ENCODE results near the gene NEAT1.
A peak's percentile ranks its signal among the peaks of the same experiment; 100 is the strongest.

The NEAT1 gene

DNA sequence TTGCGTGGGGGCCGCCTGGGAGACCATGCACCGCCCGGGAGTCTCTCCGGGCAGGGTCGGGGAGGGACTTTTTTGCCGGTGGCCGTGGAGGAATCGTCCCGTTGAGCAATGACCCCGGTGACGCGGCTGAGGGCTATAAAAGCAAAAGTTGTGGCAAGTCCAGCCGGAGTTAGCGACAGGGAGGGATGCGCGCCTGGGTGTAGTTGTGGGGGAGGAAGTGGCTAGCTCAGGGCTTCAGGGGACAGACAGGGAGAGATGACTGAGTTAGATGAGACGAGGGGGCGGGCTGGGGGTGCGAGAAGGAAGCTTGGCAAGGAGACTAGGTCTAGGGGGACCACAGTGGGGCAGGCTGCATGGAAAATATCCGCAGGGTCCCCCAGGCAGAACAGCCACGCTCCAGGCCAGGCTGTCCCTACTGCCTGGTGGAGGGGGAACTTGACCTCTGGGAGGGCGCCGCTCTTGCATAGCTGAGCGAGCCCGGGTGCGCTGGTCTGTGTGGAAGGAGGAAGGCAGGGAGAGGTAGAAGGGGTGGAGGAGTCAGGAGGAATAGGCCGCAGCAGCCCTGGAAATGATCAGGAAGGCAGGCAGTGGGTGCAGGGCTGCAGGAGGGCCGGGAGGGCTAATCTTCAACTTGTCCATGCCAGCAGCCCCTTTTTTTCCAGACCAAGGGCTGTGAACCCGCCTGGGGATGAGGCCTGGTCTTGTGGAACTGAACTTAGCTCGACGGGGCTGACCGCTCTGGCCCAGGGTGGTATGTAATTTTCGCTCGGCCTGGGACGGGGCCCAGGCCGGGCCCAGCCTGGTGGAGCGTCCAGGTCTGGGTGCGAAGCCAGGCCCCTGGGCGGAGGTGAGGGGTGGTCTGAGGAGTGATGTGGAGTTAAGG lies at the start of gene NEAT1:
Gene NEAT1 (plus strand): TSS at position 166 of the 883 bp plus-strand sequence.
- peak; percentile 93 for DNase-seq (ENCODE audit: low spot score)

DNA sequence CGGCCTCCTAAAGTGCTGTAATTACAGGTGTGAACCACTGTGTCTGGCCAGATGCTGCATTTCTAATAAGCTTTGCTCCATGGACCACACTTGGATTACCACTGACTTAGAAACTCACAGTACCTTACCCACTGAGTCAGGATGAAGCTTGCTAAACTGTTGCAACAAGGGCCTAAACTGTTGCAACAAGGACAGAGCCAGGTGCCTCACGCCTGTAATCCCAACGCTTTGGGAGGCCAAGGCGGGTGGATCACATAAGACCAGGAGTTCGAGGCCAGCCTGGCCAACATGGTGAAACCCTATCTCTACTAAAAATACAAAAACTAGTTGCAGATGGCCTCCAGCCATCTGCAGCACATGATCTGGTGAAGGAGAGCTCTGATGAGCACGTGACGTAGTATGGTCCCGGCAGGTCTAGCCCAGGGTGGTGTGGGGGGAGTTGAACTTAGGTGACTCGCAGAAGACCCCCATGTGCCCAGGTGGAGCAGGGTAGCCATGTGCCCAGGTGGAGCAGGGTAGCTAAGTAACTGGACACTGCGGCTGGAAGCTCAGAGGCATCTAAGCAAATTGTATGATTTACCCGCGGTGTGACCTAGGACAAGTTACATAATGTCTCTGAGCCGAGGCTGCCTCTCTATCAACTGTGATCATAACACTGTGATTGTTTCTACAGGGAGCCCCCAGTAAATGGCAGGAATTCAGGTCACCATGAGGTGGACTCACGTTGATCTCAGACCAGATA lies 48.6 kb upstream of the NEAT1 start:
- no peak for DNase-seq (ENCODE audit: low spot score)

DNA sequence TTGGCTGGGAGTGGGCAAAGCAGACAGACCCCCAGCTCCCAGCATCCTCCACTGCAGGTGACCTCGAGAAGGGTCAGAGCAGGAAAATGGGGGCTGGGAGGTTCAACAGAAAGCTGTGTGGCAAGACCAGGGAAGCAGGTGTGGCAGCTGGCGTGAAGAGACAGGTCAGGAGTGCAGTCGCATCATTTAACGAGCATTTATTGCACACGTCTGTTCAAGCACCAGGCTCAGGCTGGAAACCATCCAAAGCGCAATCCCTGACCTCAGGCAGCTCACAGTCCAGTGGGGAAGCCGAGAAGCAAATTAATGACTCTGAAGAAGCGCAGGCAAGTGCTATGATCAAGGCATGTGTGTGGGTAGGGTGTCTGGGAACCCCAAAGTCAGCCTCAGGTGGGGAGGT lies 47.6 kb upstream of the NEAT1 start:
- no peak for DNase-seq (ENCODE audit: low spot score)

DNA sequence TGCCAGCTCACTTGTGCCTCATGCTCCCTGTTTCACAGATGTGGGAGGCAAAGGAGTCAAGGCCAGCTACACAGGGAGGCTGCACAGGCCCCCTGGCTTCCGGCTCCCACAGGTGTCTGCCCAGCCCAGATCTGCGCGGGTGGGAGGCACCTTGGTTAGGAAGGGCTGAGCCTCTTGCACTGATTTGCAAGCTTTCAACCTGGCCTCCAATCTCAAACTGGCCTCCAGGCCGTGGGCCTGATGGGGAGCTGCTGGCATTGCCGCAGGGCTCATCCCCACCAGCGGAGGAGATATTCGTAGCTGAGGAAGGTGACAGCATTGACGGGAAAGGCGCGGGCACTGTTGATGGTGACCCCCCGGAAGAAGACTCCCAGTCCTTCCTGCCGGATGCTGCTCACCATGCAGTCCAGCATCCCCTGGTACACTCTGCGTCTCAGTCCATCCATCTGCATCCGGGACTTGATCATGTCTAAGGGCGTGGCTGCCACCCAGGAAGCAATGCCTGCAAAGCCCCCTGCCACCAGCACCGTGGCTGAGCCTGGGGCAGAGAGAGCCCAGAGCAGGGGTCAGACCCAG lies 46.4 kb upstream of the NEAT1 start:
- DNase-seq (ENCODE audit: low spot score) = no peak

DNA sequence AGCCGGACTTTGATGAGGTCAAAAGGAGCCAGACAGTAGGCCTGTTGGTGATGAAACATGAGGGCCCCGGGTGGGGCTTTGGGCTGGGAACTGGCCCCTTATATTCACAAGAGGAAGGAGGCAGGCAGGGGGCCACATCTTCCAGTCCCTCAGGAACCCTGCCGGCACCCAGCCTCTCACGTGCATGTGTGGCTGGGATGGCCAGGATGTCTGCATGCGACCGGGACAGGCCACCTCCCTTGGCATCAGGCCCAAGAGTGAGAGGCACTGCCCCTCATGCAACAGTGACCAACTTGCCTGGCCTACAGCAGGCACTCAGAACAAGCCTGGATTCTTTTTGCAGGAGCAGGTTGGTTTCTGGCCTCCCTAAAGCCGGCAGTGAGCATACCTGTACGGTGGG lies 45.6 kb upstream of the NEAT1 start:
- DNase-seq (ENCODE audit: low spot score) = no peak

DNA sequence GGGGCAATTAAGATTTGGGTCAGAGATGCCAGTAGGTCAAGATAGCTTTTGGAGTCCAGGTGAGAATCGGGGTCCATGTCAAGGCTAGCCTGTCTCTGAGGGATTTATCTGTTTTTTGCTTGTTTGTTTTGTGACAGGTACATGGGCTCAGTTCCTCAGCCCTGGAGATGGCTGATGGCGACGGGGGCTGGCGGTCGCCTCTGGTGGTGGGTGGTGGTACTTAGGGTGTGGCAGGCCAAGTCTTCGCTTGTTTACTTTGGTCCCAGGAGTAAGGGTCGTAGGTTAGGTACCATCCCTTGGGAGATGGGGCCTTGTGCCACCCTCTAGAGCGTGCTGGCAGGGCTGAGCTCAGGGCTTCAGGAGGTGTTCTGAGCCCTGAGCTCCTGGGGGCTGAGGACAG lies 44.8 kb upstream of the NEAT1 start:
- DNase-seq (ENCODE audit: low spot score) = no peak

DNA sequence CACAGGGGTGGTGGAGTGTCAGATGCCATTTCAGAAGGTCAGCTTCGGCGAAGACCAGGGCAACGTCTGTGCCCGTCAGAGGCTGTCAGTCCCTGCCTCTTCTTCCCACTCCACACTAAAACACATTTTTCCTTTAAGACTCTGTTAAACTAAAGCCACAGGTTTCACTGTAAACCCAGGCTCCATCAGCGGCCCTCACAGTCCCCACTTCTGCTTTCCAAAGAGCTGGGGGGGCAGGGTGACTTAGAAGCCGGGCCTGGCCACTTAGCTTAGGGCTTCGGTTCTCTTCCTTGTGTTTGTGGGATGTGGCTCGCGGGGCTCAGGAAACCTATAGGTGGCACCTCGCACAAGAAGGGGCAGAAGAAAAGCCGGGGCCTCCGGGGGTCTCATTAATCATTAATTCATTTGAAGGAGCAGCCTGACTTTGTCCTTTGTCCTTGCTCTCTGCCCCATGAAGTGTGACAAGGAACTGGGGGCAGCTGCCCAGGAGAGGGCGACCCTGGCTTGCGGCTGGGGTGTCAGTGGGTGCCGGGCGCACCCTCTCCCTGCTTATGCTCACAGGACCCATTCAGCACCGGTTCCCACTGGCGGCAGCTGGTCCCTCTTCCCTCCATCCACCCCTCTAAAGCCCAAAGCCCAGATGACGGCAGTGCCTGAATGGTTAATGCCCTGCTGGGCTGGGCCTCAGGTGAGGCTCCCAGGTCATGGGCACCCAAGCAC lies 44.2 kb upstream of the NEAT1 start:
- DNase-seq (ENCODE audit: low spot score) = no peak

DNA sequence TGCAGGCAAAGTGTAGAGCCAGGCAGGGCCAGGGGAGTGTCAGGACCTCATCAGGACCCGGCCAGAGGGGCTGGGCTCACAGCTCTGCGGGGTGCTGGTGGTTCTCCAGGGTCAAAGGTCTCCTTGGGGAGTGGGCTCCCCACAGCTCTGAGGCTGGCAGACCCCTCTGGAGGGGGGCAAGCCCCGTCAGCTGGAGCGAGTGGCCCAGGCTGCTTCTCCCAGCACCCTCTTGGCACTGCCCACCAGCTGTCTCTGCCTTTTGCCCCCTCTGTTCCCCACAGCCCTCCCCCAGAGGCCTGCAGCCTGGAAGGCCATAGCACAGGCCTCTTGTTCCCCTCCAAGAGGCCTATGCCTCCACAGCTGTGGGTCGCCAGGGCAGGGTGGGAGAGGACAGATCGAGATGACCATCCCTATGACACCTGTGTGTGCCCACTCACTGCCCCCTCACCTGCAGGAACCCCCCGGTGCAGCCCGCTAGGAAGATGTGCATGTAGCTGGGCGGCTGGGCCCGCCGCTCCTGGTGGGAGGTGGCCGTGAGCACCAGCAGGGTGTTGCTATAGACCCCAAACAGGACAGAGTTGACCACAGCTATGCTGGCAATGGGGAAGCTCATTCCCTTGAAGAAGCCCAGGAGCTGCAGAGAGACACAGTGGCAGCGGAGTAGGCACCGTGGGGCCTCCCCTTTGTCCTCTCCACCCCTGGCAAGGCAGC lies 43.5 kb upstream of the NEAT1 start:
- no peak for DNase-seq (ENCODE audit: low spot score)

DNA sequence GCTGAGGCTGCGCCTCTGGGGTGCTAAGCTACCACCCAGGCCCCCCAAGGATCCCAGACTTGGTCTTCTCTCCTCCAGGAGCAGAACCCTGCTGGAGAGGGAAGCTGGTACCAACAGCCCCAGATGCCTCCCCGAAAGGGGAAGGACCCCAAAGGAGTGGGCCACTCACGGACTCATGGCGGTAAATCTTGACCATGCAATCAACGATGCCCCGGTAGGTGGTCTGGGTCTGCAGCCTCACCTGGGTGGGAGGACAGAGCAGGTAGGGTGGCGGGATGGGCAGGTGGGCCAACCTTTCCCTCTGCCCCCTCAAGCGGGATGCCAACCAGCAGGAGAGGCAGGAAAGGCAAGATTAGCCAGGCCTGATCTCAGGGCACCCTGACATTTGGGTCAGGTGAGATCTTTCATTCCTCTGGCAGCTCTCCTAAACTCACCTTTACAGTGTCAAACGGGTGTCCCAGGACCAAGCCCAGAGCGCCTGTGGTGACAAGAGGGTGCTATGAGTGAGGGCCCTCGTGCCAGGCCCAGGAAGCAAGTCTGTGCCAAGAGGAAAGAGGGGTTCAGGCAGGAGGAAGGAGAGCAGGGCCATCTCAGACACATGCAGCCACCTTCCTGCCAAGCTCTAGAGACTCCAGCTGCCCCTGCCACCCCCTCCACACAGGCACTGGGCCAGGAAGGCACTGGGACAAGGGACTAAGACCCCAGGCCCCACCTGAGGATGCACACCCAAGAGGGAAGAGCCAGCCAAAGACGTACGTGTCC lies 42.7 kb upstream of the NEAT1 start:
- no peak for DNase-seq (ENCODE audit: low spot score)

DNA sequence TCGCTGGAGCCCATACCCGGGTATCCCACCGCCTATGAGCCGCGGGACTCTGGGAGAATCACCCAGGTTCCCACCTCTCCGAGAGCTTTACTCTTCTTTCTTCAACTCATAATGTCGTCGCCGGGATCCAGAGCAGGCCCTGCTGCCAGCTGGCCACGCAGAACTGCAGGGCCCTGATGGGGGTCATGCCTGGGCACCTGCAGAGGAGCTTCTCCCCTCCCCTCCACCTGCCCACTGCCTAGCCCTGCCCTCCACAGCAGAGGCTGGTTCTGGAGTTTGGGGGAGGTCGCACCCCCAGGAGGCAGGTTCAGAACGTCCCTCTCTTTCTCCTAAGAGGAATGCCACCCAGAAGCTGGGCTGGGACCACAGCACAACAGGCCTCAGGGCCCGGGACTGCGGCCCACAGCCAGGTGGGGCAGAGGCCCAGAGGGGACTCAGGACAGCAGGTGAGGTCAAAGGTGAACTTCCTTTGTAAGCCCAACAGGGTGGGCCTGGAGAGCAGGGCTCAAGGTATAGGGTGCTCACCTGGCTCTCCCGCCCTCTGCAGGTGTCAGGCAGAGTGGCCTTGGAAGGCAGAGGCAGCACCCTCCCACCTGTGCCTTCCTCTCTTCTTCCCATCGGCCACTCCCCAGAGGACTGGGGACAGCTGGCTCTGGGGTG lies 42.0 kb upstream of the NEAT1 start:
- no peak for DNase-seq (ENCODE audit: low spot score)

DNA sequence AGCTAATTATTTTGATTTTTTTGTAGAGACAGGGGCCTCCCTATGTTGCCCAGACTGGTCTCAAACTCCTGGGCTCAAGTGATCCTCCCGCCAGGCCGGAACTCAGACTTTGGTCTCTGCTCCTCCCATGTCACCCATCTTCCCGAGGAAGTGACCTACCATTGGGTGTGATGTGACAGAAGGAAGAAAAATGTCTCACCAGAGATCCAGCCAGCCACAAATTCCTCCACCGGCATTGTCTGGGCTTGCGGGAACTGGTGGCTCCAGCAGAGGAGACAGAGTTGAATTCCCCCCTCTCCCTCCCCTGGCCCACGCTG lies 40.9 kb upstream of the NEAT1 start:
- no peak for DNase-seq (ENCODE audit: low spot score)

DNA sequence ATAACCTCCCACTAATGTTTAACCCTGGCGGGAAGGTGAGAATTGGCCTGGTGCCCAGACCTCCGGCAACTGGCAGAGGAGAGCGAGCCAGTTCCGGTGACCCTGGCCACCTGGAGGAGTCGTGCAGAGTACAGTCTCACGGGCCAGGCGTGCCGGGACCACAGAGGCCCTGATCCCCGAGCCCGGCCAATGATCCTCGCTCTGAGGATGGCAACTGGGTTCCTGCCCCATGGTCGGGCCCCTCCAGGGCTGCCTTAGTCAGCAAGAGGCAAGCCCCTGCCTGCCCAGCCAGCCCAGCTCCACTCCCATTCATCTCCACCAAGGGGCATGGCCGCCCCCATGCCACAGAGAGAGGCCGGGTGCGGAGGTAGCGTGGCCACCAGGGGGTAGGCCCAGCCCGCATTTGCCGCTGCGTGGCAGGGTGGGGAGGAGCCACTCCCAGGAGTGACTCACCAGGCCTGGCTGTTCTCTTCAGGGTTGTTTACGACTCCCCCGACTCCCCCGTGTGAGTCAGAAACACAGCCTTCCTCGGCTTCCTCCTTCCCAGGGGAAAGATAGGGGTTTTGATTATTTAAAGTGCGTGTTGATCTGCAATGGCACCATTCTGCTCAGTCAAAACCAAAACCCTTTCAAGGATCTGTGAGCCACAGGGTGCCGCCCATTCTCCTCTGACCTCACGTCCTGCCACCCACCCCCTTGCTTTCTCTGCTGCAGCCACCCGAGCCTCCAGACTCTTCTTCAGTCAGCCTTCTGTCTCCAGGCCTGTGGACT lies 40.4 kb upstream of the NEAT1 start, which contains the start of gene SLC25A45:
Gene SLC25A45 (minus strand): TSS at position 614 of the 771 bp plus-strand sequence. CDS start 695 bp downstream, outside the sequence.
- peak; percentile 94 for DNase-seq (ENCODE audit: low spot score)

DNA sequence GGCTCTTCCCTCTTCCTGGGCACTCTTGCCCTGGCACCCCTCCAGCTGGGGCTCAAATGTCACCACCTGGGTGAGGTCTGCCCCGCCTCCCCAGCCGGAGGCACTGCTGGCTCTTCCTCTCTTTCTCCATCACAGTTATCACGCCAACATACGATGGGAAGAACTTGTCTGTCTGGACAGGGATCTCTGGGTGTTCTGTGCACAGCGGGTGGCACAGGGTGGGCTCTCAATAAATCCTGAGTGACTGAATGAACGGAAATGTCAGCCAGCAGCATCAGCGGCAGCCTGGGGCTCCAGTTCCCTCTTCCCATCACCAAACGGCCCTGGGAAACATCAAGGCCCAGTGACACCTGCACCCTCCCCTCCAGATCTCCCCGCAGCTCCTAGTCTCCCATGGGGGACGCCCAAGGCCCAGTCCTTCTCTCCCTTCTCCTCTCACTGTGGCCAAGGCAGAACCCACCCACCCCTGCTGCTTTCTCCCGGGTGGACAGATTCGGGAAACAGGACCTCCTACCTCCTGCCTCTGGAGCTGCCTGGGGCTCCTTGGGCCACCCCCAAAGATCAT lies 39.7 kb upstream of the NEAT1 start:
- DNase-seq (ENCODE audit: low spot score) = no peak

DNA sequence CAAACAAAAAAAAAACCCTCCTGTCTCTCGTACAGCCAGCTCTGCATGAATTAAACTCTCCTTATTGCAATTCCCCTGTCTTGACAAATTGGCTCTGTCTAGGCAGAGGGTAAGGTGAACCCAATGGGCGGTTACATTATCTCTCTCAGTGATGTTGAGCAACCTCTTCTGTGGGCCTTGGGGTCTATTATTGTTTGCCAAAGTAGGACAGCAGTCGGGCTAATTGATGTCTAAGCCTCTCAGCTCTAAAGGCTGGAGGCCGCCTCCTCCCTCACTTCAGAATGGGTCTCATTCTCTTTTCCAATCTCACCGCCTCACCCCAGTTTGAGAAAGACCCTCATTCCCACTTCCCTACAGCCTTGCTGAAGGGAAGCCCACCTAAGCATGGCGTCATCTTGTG lies 38.8 kb upstream of the NEAT1 start:
- DNase-seq (ENCODE audit: low spot score) = no peak

DNA sequence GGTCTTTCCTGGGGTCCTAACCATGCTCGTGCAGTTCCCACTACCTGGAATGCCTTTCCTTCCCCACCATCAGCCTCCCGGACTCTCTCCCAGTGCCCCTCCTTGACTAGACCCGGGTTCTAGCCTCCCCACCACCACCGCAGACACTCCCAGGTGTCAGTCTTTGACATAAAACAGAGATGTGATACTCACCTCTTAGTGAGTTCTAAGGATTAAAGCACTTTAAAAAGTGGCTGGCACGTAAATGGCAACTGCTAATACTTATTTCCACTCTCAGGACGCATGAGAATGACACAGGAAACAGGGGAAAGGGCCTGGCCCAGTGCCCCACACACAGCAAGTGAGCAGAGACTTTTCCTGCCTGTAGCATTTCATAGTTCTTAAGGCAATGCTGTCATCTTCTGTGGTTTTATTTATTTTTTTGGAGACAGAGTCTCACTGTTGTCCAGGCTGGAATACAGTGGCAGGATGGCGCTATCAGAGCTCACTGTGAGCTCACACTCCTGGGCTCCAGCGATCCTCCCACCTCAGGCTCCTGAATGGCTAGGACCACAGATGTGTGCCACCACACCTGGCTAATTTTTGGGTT lies 38.2 kb upstream of the NEAT1 start:
- no peak for DNase-seq (ENCODE audit: low spot score)

DNA sequence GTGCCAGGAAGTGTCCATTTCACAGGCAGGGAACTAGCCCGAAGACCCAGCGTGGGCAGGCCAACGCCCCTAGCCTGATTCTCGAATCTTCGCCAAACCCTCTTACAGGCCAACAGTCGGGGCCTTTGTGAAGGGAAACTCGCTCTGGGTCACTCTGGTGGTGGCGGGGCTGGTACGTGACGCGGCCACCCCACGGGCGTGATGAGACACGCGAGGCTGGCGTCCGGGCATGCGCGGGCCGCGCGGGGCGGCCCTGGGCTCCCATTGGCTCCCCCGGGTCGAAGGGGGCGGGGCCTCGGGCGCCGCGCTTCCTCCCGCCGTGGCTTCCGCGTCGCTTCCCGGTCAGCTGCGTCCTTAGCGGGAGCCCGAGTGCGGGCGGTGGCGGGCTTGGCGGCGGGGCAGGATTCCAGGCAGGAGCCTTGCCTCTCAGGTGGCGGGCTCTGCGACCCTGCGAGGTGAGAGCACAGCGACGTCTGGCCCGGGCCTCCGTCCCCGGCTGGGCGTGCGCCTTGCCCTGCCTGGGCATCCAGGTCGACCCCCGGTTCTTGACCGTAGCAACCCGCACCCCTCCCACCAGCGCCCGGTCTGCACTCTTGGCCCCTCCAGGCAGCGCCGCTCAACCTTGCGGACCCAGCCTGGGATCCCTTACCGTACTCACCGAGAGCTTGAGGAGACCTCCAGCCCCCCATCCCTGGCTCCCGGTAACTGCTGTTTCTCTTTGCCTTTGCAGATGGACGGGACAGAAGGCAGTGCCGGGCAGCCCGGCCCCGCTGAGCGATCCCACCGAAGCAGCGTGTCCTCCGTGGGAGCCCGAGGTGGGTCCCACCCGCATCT lies 36.1 kb upstream of the NEAT1 start, which contains the start of gene FRMD8:
Gene FRMD8 (plus strand): TSS at position 331 of the 834 bp plus-strand sequence. CDS start 400 bp downstream, at position 731.
- DNase-seq (ENCODE audit: low spot score) = peak; percentile 91

DNA sequence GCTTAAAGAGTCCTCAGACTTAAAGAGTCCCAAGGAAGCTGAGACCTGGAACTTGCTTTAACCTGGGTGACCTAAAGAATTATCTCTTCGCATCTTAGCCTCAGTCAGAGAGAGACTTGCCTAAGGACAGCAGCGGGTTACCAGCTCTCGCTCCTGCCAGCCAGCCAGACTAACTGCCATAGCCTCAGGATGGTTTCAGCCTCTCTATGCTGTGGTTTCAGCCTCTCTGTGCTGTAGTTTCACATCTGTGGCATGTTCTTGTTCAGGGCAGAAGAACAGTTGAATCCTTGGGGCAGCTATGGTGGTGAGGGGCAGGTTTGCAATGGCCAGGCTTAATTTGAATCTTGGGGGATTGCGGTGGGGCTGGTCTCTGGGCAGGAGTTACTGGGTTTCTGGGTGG lies 33.9 kb upstream of the NEAT1 start:
- no peak for DNase-seq (ENCODE audit: low spot score)

All from hematopoietic multipotent progenitor cell treated with erythropoietin and hydrocortisone succinate and interleukin-3 and kit ligand, for 15 days (in vitro differentiated cells).